Hepatocyte (in vitro differentiated cells): ENCODE results near the gene COX8C.

Experiments used
- CTCF ChIP-seq: fragments of 200-600 bp; sonication (generic); IDR thresholded peaks from 2 replicates; pipeline ENCODE4 v1.5.1; 2016; ENCODE audit warnings: antibody characterized with exemption, mild to moderate bottlenecking; ENCODE audit not compliant: poor library complexity
- EZH2phosphoT487 ChIP-seq: fragments of 200-600 bp; sonication (generic); IDR thresholded peaks from one replicate; pipeline ENCODE4 v1.6.1; 2018; ENCODE audit warnings: antibody characterized with exemption, mild to moderate bottlenecking, low read depth, moderate library complexity; ENCODE audit not compliant: unreplicated experiment, severe bottlenecking

GRCh38 chr14:93348292-93348691, 1.3 kb downstream of the COX8C start:
- TF ChIP-seq CTCF = no peak
- TF ChIP-seq EZH2phosphoT487 = no peak
